ENCODE data around the gene ZNF892. TPM values are rescaled to one million over a fixed set of nuclear protein-coding genes. Genes with fewer than 3 reads are reported as not detected.
A peak's percentile ranks its signal among the peaks of the same experiment; 100 is the strongest.

The ZNF892 gene
- total RNA-seq (1 to 10 TPM; 2.7 to 6.0 (median 4.1) TPM), total RNA-seq (4.2 to 20.2 (median 10.3) reads per million in 29 experiments)
- 5.0 TPM for total RNA-seq (2013)

GRCh38 chr2:95207111-95207961, at the start of gene ZNF892:
Gene ZNF892, plus strand, starts transcription at chr2:95207521. Its CDS starts 295 bp downstream, at chr2:95207816.
- H3K4me1 ChIP-seq (ENCODE audit: control insufficient read depth in 1 of 2, extremely low read depth in 1 of 2, insufficient read depth in 2 of 2, low read length in 2 of 2): peaks cover 3 to 10% of the 10 kb centered on the region in 2 experiments
- no peaks in the 10 kb centered on the region for H3K27me3 ChIP-seq (replicated peaks in 1 of 2; ENCODE audit: control insufficient read depth in 2 of 2, extremely low read depth in 1 of 2, insufficient read depth in 2 of 2, low read length in 1 of 2)
- H3K4me3 ChIP-seq (ENCODE audit: control insufficient read depth in 1 of 2, extremely low read depth in 1 of 2, low read length in 1 of 2): peak within 1 kb of the TSS; percentile 81 to 88
- Mint-ChIP-seq H3K27me3 (no peaks in the 10 kb centered on the region), H3K27ac (peak within 1 kb of the TSS; percentile 66 to 88), H3K4me3 (peak within 1 kb of the TSS; percentile 93 to 94 (median 94)), H3K36me3 (peaks cover 37% of the 10 kb centered on the region), H3K4me1 (peaks cover 19 to 30% (median 24%) of the 10 kb centered on the region in 3 donors), H3K9me3 (peaks cover 5 to 28% (median 21%) of the 10 kb centered on the region in 3 donors)
- H3K27ac ChIP-seq (ENCODE audit: low read length): peak within 1 kb of the TSS; percentile 71
- POLR2A ChIA-PET: no interaction called here
- DNase-seq: peak; percentile 25 to 82 (median 60)
- WGBS (ENCODE audit: insufficient coverage): 3% methylated on average over 68 of the region's 74 CpGs
- CTCF ChIA-PET: no interaction called here
- peaks cover 0 to 19% of the 10 kb centered on the region in 2 donors for H3K36me3 ChIP-seq (ENCODE audit: control insufficient read depth in 2 of 2, extremely low read depth in 1 of 2, insufficient read depth in 1 of 2, low read length in 1 of 2)
- peak; percentile 95 to 97 (median 96) for ATAC-seq (replicated peaks in 1 of 4)
- peaks cover 7% of the 10 kb centered on the region for H3K9me3 ChIP-seq

- H3K4me3 Mint-ChIP-seq: peak overlapping the region; percentile 76 to 91 (median 81)
- DNase-seq (no peak), ATAC-seq (replicated peaks in 1 of 4) (no peak)
- no peaks in the 10 kb centered on the region for H3K27me3 ChIP-seq (replicated peaks in 1 of 2; ENCODE audit: control insufficient read depth in 2 of 2, extremely low read depth in 1 of 2, insufficient read depth in 2 of 2, low read length in 1 of 2)
- peaks cover 0 to 21% (median 15%) of the 10 kb centered on the region in 3 donors for H3K4me1 Mint-ChIP-seq
- peaks cover 0 to 23% (median 13%) of the 10 kb centered on the region in 3 donors for H3K9me3 Mint-ChIP-seq
- H3K36me3 Mint-ChIP-seq: peaks cover 38% of the 10 kb centered on the region
- peaks cover 5 to 21% of the 10 kb centered on the region in 2 experiments for H3K4me1 ChIP-seq (ENCODE audit: control insufficient read depth in 1 of 2, extremely low read depth in 1 of 2, insufficient read depth in 2 of 2, low read length in 2 of 2)
- peak overlapping the region; percentile 32 for H3K27ac ChIP-seq (ENCODE audit: low read length)
- POLR2A ChIA-PET: no interaction called here
- H3K27me3 Mint-ChIP-seq: no peaks in the 10 kb centered on the region
- peaks cover 0 to 18% of the 10 kb centered on the region in 2 donors for H3K36me3 ChIP-seq (ENCODE audit: control insufficient read depth in 2 of 2, extremely low read depth in 1 of 2, insufficient read depth in 1 of 2, low read length in 1 of 2)
- CTCF ChIA-PET: interaction anchor here (0.6 to 1.5 kb wide), 3 partner anchors 37 to 136 kb away, joined by 3 to 8 read pairs (median 3); partner anchors contain the start of gene MRPS5 (in 1 of the 2)
- peak overlapping the region; percentile 36 to 66 for H3K27ac Mint-ChIP-seq
- H3K4me3 ChIP-seq (ENCODE audit: control insufficient read depth in 1 of 2, extremely low read depth in 1 of 2, low read length in 1 of 2): peak overlapping the region; percentile 74 to 95
- 93% methylated on average over 7 of the region's 10 CpGs for WGBS (ENCODE audit: insufficient coverage)
- H3K9me3 ChIP-seq: peaks cover 2% of the 10 kb centered on the region
These were observed 48.9 kb upstream of the ZNF892 start for GRCh38 chr2:95158441-95158840.

GRCh38 chr2:95158891-95159619, 48.3 kb upstream of the ZNF892 start:
- H3K4me1 ChIP-seq (ENCODE audit: control insufficient read depth in 1 of 2, extremely low read depth in 1 of 2, insufficient read depth in 2 of 2, low read length in 2 of 2): peaks cover 5 to 21% of the 10 kb centered on the region in 2 experiments
- peak overlapping the region; percentile 66 for H3K27ac ChIP-seq (ENCODE audit: low read length)
- no peaks in the 10 kb centered on the region for H3K27me3 Mint-ChIP-seq
- H3K36me3 Mint-ChIP-seq: peaks cover 32% of the 10 kb centered on the region
- H3K4me3 ChIP-seq (ENCODE audit: control insufficient read depth in 1 of 2, extremely low read depth in 1 of 2, low read length in 1 of 2): peak overlapping the region; percentile 74 to 95
- peak; percentile 56 to 70 (median 61) for ATAC-seq (replicated peaks in 1 of 4)
- H3K27me3 ChIP-seq (replicated peaks in 1 of 2; ENCODE audit: control insufficient read depth in 2 of 2, extremely low read depth in 1 of 2, insufficient read depth in 2 of 2, low read length in 1 of 2): no peaks in the 10 kb centered on the region
- peak in 14 of 35 experiments; percentile 1 to 37 (median 6) for DNase-seq
- H3K36me3 ChIP-seq (ENCODE audit: control insufficient read depth in 2 of 2, extremely low read depth in 1 of 2, insufficient read depth in 1 of 2, low read length in 1 of 2): peaks cover 0 to 17% of the 10 kb centered on the region in 2 donors
- peak overlapping the region; percentile 59 to 79 for H3K27ac Mint-ChIP-seq
- POLR2A ChIA-PET: no interaction called here
- CTCF ChIA-PET: interaction anchor here (0.6 to 1.5 kb wide), 4 partner anchors 37 to 137 kb away, joined by 3 to 8 read pairs (median 4); partner anchors contain the start of gene MRPS5 (in 2 of the 2)
- H3K9me3 ChIP-seq: peaks cover 2% of the 10 kb centered on the region
- 10% methylated on average over 55 of the region's 58 CpGs for WGBS (ENCODE audit: insufficient coverage)
- H3K9me3 Mint-ChIP-seq: peaks cover 0 to 18% (median 11%) of the 10 kb centered on the region in 3 donors
- H3K4me3 Mint-ChIP-seq: peak overlapping the region; percentile 76 to 91 (median 81)
- H3K4me1 Mint-ChIP-seq: peaks cover under 1 to 22% (median 18%) of the 10 kb centered on the region in 3 donors

- H3K36me3 ChIP-seq (ENCODE audit: control insufficient read depth in 2 of 2, extremely low read depth in 1 of 2, insufficient read depth in 1 of 2, low read length in 1 of 2): peaks cover 0 to 10% of the 10 kb centered on the region in 2 donors
- DNase-seq: peak; percentile 50 to 87 (median 68)
These were observed 47.5 kb upstream of the ZNF892 start, which contains the start of gene ZNF514 for GRCh38 chr2:95159690-95160449. Gene ZNF514, minus strand, starts transcription at chr2:95159848. Its CDS starts 6,595 bp downstream, at chr2:95153253.

GRCh38 chr2:95165030-95165370, 42.3 kb upstream of the ZNF892 start:
- H3K27ac ChIP-seq (ENCODE audit: low read length): peak overlapping the region; percentile 91
- no peaks in the 10 kb centered on the region for H3K36me3 ChIP-seq (ENCODE audit: control insufficient read depth in 2 of 2, extremely low read depth in 1 of 2, insufficient read depth in 1 of 2, low read length in 1 of 2)
- ChIA-PET CTCF (interaction anchor here (0.5 to 1.7 kb wide), 9 partner anchors 20 to 143 kb away, joined by 3 to 7 read pairs (median 3); no protein-coding TSS in a partner anchor), POLR2A (interaction anchor here (0.6 to 1.1 kb wide), 2 partner anchors 229 to 238 kb away, joined by 3 read pairs; no protein-coding TSS in a partner anchor)
- Mint-ChIP-seq H3K4me3 (peak overlapping the region; percentile 98 to 99 (median 99)), H3K27me3 (no peaks in the 10 kb centered on the region), H3K9me3 (peaks cover 0 to 3% (median 0%) of the 10 kb centered on the region in 3 donors), H3K4me1 (peaks cover 41 to 47% (median 46%) of the 10 kb centered on the region in 3 donors), H3K27ac (peak overlapping the region; percentile 97), H3K36me3 (peaks cover 4% of the 10 kb centered on the region)
- H3K9me3 ChIP-seq: no peaks in the 10 kb centered on the region
- ATAC-seq (replicated peaks in 1 of 4) (peak in 3 of 4 experiments; percentile 12 to 18 (median 14)), DNase-seq (peak in 1 of 35 experiments; percentile 14)
- H3K4me3 ChIP-seq (ENCODE audit: control insufficient read depth in 1 of 2, extremely low read depth in 1 of 2, low read length in 1 of 2): peak overlapping the region; percentile 92 to 99
- 0% methylated on average over 9 of the region's 9 CpGs for WGBS (ENCODE audit: insufficient coverage)
- peaks cover 7 to 18% of the 10 kb centered on the region in 2 experiments for H3K4me1 ChIP-seq (ENCODE audit: control insufficient read depth in 1 of 2, extremely low read depth in 1 of 2, insufficient read depth in 2 of 2, low read length in 2 of 2)
- H3K27me3 ChIP-seq (replicated peaks in 1 of 2; ENCODE audit: control insufficient read depth in 2 of 2, extremely low read depth in 1 of 2, insufficient read depth in 2 of 2, low read length in 1 of 2): no peaks in the 10 kb centered on the region

More at GRCh38 chr2:95159690-95160449, 47.5 kb upstream of the ZNF892 start, which contains the start of gene ZNF514:
- H3K4me1 ChIP-seq (ENCODE audit: control insufficient read depth in 1 of 2, extremely low read depth in 1 of 2, insufficient read depth in 2 of 2, low read length in 2 of 2): peaks cover 8 to 21% of the 10 kb centered on the region in 2 experiments
- POLR2A ChIA-PET: no interaction called here
- Mint-ChIP-seq H3K9me3 (peaks cover 3 to 10% (median 5%) of the 10 kb centered on the region in 3 donors), H3K4me3 (peak within 1 kb of the TSS; percentile 84 to 91 (median 87)), H3K4me1 (peaks cover 8 to 29% (median 24%) of the 10 kb centered on the region in 3 donors), H3K36me3 (peaks cover 24% of the 10 kb centered on the region), H3K27ac (peak within 1 kb of the TSS; percentile 86 to 87), H3K27me3 (no peaks in the 10 kb centered on the region)
- peak within 1 kb of the TSS; percentile 74 to 95 for H3K4me3 ChIP-seq (ENCODE audit: control insufficient read depth in 1 of 2, extremely low read depth in 1 of 2, low read length in 1 of 2)
- H3K27me3 ChIP-seq (replicated peaks in 1 of 2; ENCODE audit: control insufficient read depth in 2 of 2, extremely low read depth in 1 of 2, insufficient read depth in 2 of 2, low read length in 1 of 2): no peaks in the 10 kb centered on the region
- CTCF ChIA-PET: interaction anchor here (1.0 to 1.5 kb wide), 3 partner anchors 38 to 137 kb away, joined by 3 to 8 read pairs (median 4); partner anchors contain the start of gene MRPS5 (in 2 of the 2)
- H3K27ac ChIP-seq (ENCODE audit: low read length): peak within 1 kb of the TSS; percentile 66
- H3K9me3 ChIP-seq: no peaks in the 10 kb centered on the region
- 14% methylated on average over 46 of the region's 64 CpGs for WGBS (ENCODE audit: insufficient coverage)
- peak; percentile 89 to 92 (median 90) for ATAC-seq (replicated peaks in 1 of 4)
